K562 (cell line): ENCODE data around the gene TOX2. TPM values are rescaled to one million over a fixed set of nuclear protein-coding genes. Genes with fewer than 3 reads are reported as not detected.

Experiments used
- ATAC-seq: fragments of 200-7000 bp; cut with Tn5 transposase; 3 replicates; pipeline ENCODE4 v1.9.1; 2020; ENCODE audit warnings: moderate library complexity
- BruUV-seq: library from RNA; stranded (reverse); fragments of 400-500 nt; replicated peaks from 2 replicates; lab custom pipeline; 2021; lab: Mats Ljungman, UMichigan
- CTCF ChIA-PET: fragments of 300-600 bp; formaldehyde crosslinking; extraction: SDS; loops from one replicate; lab custom pipeline; 2021; ENCODE audit warnings: low intra/inter-chr PET ratio; lab: Yijun Ruan, JAX
- POLR2A ChIA-PET: fragments of 300-600, 350-650 bp; sonication (Branson Sonifier 250); formaldehyde crosslinking; extraction: SDS; loops from one replicate; lab custom pipeline; 2021; ENCODE audit warnings: antibody characterized with exemption, inconsistent platforms; lab: Yijun Ruan, JAX
- DNase-seq, 4 experiments: peaks; one replicate each; pipeline versions ENCODE4 v3.0.0 to v3.0.0-alpha.2; 2011 to 2018; ENCODE audit warnings: low spot score in 3 of 4, mixed read lengths in 3 of 4; ENCODE audit errors: extremely low read depth in 1 of 4
- FAIRE-seq: peaks from 2 replicates; lab custom pipeline; 2011; peaks lifted over from hg19 to GRCh38; lab: Jason Lieb, UNC
- H2AFZ ChIP-seq: 2 replicates; pipeline ENCODE4 v1.6.0; 2011; ENCODE audit warnings: low read depth, low read length, control low read depth, inconsistent platforms
- H3K27ac ChIP-seq: fragments of 200-600 bp; 3 replicates; pipeline ENCODE4 v1.8.0; 2011; ENCODE audit warnings: low read depth, mild to moderate bottlenecking, control low read depth, inconsistent platforms, low read length, moderate library complexity, mixed read lengths; ENCODE audit errors: extremely low read depth
- H3K27me3 ChIP-seq, 2 experiments: fragments of 300-600 bp in 1 of 2; 2 replicates in 1 of 2; 3 replicates in 1 of 2; pipeline versions ENCODE4 v1.6.0 to v1.8.0; 2011; ENCODE audit warnings: inconsistent platforms in 2 of 2, low read length in 2 of 2, mild to moderate bottlenecking in 1 of 2, mixed read lengths in 1 of 2, moderate library complexity in 1 of 2; ENCODE audit not compliant: control insufficient read depth in 2 of 2, insufficient read depth in 2 of 2
- H3K36me3 ChIP-seq: fragments of 300-600 bp; 3 replicates; pipeline ENCODE4 v1.8.0; 2011; ENCODE audit warnings: mild to moderate bottlenecking, low read length, inconsistent platforms; ENCODE audit not compliant: control insufficient read depth, insufficient read depth
- H3K4me1 ChIP-seq, 2 experiments: fragments of 200-600 bp in 1 of 2; replicated peaks in 1 of 2; 2 replicates in 1 of 2; 3 replicates in 1 of 2; pipeline versions ENCODE4 v1.5.1 to v1.8.0; 2011; ENCODE audit warnings: inconsistent platforms in 2 of 2, low read length in 2 of 2, mild to moderate bottlenecking in 1 of 2, mixed read lengths in 1 of 2, moderate library complexity in 1 of 2; ENCODE audit not compliant: control insufficient read depth in 2 of 2, insufficient read depth in 2 of 2
- H3K4me2 ChIP-seq: 2 replicates; pipeline ENCODE4 v1.6.1; 2011; ENCODE audit warnings: low read length, control low read depth, inconsistent platforms, mixed read lengths; ENCODE audit not compliant: insufficient read depth
- H3K4me3 ChIP-seq: fragments of 200-600 bp; sonication (generic), shearing (Covaris generic); 2 replicates; pipeline ENCODE4 v1.5.1; 2016; ENCODE audit warnings: control low read depth, inconsistent platforms
- H3K79me2 ChIP-seq: fragments of 200-600 bp; 3 replicates; pipeline ENCODE4 v1.8.0; 2011; ENCODE audit warnings: low read length, inconsistent platforms; ENCODE audit not compliant: control insufficient read depth, insufficient read depth
- H3K9ac ChIP-seq, 2 experiments: 2 replicates each; pipeline versions ENCODE4 v1.6.0 to v1.6.1; 2011; ENCODE audit warnings: low read depth in 2 of 2, low read length in 2 of 2, control low read depth in 1 of 2, inconsistent platforms in 1 of 2, mild to moderate bottlenecking in 1 of 2, mixed read lengths in 1 of 2; ENCODE audit not compliant: insufficient read depth in 1 of 2
- H3K9me1 ChIP-seq: one replicate; pipeline ENCODE4 v1.6.0; 2011; ENCODE audit warnings: inconsistent platforms, mild to moderate bottlenecking, low read length, moderate library complexity; ENCODE audit not compliant: control insufficient read depth, insufficient read depth
- H3K9me3 ChIP-seq: replicated peaks from 2 replicates; pipeline ENCODE4 v1.5.1; 2011; ENCODE audit warnings: low read depth, low read length, inconsistent platforms; ENCODE audit not compliant: control insufficient read depth, insufficient read depth
- H4K20me1 ChIP-seq: replicated peaks from 2 replicates; pipeline ENCODE4 v1.6.1; 2011; ENCODE audit warnings: low read length, inconsistent platforms, mixed read lengths; ENCODE audit not compliant: control insufficient read depth, insufficient read depth
- DDX20 ChIP-seq: fragments of 450-650 bp; IDR thresholded peaks from 2 replicates; pipeline ENCODE4 v1.6.1; 2016; ENCODE audit warnings: missing genetic modification characterization, low read depth, mild to moderate bottlenecking, missing compliant biosample characterization, moderate library complexity
- FOSL1 ChIP-seq: fragments of 200-800 bp; sonication (Bioruptor generic); conservative IDR thresholded peaks from 2 replicates; pipeline ENCODE4 v1.6.1; 2016; ENCODE audit warnings: missing genetic modification characterization, missing compliant biosample characterization
- MEIS2 ChIP-seq: fragments of 450-650 bp; IDR thresholded peaks from 2 replicates; pipeline ENCODE4 v1.6.1; 2014; ENCODE audit warnings: mild to moderate bottlenecking; ENCODE audit not compliant: partially characterized antibody
- RNF2 ChIP-seq: sonication (generic); IDR thresholded peaks from 2 replicates; pipeline ENCODE4 v1.6.1; 2016
- SNAPC5 ChIP-seq: fragments of 250-450 bp; sonication (Bioruptor Pico); IDR thresholded peaks from 2 replicates; pipeline ENCODE4 v1.8.0; 2021; ENCODE audit warnings: moderate library complexity, mild to moderate bottlenecking, inconsistent platforms
- ZBTB2 ChIP-seq: fragments of 450-650 bp; IDR thresholded peaks from 2 replicates; pipeline ENCODE4 v1.6.1; 2016; ENCODE audit warnings: antibody characterized with exemption
- ZBTB7A ChIP-seq: IDR thresholded peaks from 2 replicates; pipeline ENCODE4 v1.6.1; 2011; ENCODE audit warnings: low read depth, mild to moderate bottlenecking, low read length, moderate library complexity, borderline replicate concordance; ENCODE audit not compliant: control insufficient read depth
- ZHX1 ChIP-seq: fragments of 150-350 bp; conservative IDR thresholded peaks from 2 replicates; pipeline ENCODE4 v1.6.1; 2014; ENCODE audit warnings: low read length
- ZNF699 ChIP-seq: fragments of 250-450 bp; sonication (Bioruptor Pico); IDR thresholded peaks from 2 replicates; pipeline ENCODE4 v1.8.0; 2021; ENCODE audit warnings: mild to moderate bottlenecking, moderate library complexity; ENCODE audit not compliant: insufficient replicate concordance
- ZSCAN29 ChIP-seq: fragments of 450-650 bp; IDR thresholded peaks from 2 replicates; pipeline ENCODE4 v1.6.1; 2017
- WGBS: fragments of 100-300 bp; shearing (Covaris generic); methylation state at CpG from one replicate; pipeline ENCODE4 v1.1.6; 2016; ENCODE audit warnings: low coverage, mixed read lengths; ENCODE audit not compliant: insufficient coverage; ENCODE audit errors: missing lambda C conversion rate; 5-methylcytosine and 5-hydroxymethylcytosine counted together
- in situ Hi-C: fragments of 300-500 bp; cut with MboI; formaldehyde crosslinking; loops from 4 replicates; pipeline ENCODE4 v1.15.0; 2018; ENCODE audit warnings: inconsistent platforms, mixed read lengths
- intact Hi-C: fragments of 100-400 bp; cut with micrococcal nuclease; formaldehyde crosslinking; loops from 2 replicates; pipeline ENCODE4 v1.14.2; 2022
- polyA plus RNA-seq, 8 experiments: library from polyadenylated mRNA; depleted of rRNA in 4 of 8; stranded (reverse) in 5 of 8; unstranded in 3 of 8; fragments of >200 nt; fragmentation: Nextera tagmentation in 2 of 8; fragmentation: Illumina TruSeq in 1 of 8; extraction: Ambion mirVana in 2 of 8; extraction: Trizol in 1 of 8; gene quantifications; 2 replicates each; pipeline versions ENCODE4 v1.2.1 to v1.2.3, GENCODE V29; 2011 to 2014; ENCODE audit warnings: inconsistent platforms in 1 of 8, missing spikeins in 1 of 8
- total RNA-seq, 7 experiments: library from RNA; depleted of rRNA in 6 of 7; stranded (reverse); fragments of >200 nt in 6 of 7; fragmentation: Illumina TruSeq in 2 of 7; extraction: Trizol in 2 of 7; gene quantifications; 2 replicates each; pipeline versions ENCODE4 v1.2.1 to v1.2.3, GENCODE V29; 2011 to 2021; ENCODE audit warnings: low replicate concordance in 1 of 7
- TF ChIP-seq, protein P1 (sequence below): fragments of 250-450 bp; sonication (Bioruptor Pico); IDR thresholded peaks from 2 replicates; pipeline ENCODE4 v1.4.0; 2020; ENCODE audit warnings: mild to moderate bottlenecking, moderate library complexity
- TF ChIP-seq, protein P2 (sequence below): fragments of 450-650 bp; formaldehyde crosslinking; conservative IDR thresholded peaks from 2 replicates; pipeline ENCODE4 v1.4.0; 2022; ENCODE audit warnings: mild to moderate bottlenecking, missing genetic modification characterization

Gene TOX2
- total and polyA plus RNA-seq, 9 of the 15 experiments (the other 6 are each of a cell fraction or from before 2014, with no cell fraction given): not detected

- TF ChIP-seq DDX20 (tag) (no peak), ZBTB2 (no peak), SNAPC5 (no peak)
- TF ChIP-seq, protein P1, sequence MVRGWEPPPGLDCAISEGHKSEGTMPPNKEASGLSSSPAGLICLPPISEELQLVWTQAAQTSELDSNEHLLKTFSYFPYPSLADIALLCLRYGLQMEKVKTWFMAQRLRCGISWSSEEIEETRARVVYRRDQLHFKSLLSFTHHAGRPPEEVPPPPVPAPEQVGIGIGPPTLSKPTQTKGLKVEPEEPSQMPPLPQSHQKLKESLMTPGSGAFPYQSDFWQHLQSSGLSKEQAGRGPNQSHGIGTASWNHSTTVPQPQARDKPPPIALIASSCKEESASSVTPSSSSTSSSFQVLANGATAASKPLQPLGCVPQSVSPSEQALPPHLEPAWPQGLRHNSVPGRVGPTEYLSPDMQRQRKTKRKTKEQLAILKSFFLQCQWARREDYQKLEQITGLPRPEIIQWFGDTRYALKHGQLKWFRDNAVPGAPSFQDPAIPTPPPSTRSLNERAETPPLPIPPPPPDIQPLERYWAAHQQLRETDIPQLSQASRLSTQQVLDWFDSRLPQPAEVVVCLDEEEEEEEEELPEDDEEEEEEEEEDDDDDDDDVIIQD (CRISPR knock-in tag): no peak
Measured at GRCh38 chr20:43958626-43959025, 44.0 kb downstream of the TOX2 start (continued).

DNA sequence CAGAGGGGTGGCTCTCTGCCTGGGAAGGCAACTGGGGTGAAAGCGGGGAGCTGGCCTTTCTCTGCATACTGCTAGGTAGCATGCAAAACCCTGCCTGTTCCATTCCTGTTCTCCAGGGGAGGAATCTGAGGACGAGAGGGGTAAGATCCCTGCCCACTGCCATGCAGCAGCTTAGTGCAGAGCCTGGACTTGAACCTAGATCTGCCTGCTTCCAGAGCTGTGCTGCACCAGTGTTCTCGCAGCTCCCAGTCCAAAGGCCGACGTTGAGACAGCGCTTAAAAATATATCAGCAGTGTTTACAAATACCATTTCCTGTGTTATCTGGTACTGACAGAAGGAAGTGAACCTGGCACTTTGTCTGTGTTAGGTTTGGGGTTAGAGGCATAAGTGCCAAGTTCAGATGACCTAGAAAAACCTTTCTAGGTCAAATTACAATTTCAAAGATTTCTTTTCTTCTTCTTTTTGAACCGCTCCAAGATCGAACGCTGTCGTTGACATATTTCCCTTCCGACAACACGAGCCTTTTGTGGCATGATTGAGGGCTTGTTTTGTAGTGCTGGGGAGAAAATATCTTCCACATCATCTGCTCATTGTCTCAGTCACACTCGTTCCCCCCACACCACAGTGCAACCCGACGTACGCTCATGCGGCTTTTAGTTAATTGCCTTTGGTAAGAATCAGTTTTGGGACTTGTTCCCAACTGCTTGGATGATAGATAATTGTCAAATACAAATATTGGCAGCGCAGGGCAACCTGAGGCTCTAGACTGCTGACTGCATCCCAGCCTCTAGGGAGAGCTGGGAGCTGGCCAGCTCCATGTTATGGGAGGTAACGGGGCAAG is 44.6 kb downstream of the TOX2 start:
- H3K9ac ChIP-seq: no peak overlapping the region
- intact Hi-C loops: no loop called here
- no peaks in the 10 kb centered on the region for H3K9me1 ChIP-seq
- no peak overlapping the region; the same call in 1 of the 2 replicates for H3K4me2 ChIP-seq
- no peaks in the 10 kb centered on the region for H3K79me2 ChIP-seq
- no TSS peak for BruUV-seq
- in situ Hi-C loops: no loop called here
- peaks cover 3 to 52% of the 10 kb centered on the region in 2 experiments; a peak in 2 of 5 replicates for H3K27me3 ChIP-seq
- H4K20me1 ChIP-seq: no peaks in the 10 kb centered on the region
- H3K4me3 ChIP-seq: no peak overlapping the region
- 2% methylated on average over 19 of the region's 19 CpGs for WGBS
- peaks cover 0 to 13% of the 10 kb centered on the region in 2 experiments; a peak in 3 of 5 replicates for H3K4me1 ChIP-seq
- POLR2A ChIA-PET: no interaction called here
- H3K9me3 ChIP-seq: no peaks in the 10 kb centered on the region
- ATAC-seq: peak; percentile 68
- no peak overlapping the region for H3K27ac ChIP-seq
- no peak overlapping the region for H2AFZ ChIP-seq
- CTCF ChIA-PET: no interaction called here
- DNase-seq: peak in 1 of 4 experiments; percentile 8
- no peaks in the 10 kb centered on the region for H3K36me3 ChIP-seq
- peak; percentile 42 for FAIRE-seq
- TF ChIP-seq MEIS2: peak; percentile 50
- TF ChIP-seq, protein P2, sequence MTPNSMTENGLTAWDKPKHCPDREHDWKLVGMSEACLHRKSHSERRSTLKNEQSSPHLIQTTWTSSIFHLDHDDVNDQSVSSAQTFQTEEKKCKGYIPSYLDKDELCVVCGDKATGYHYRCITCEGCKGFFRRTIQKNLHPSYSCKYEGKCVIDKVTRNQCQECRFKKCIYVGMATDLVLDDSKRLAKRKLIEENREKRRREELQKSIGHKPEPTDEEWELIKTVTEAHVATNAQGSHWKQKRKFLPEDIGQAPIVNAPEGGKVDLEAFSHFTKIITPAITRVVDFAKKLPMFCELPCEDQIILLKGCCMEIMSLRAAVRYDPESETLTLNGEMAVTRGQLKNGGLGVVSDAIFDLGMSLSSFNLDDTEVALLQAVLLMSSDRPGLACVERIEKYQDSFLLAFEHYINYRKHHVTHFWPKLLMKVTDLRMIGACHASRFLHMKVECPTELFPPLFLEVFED (CRISPR knock-in tag): 0 out of 2 replicates have a peak, but pooled peaks have one; percentile 45
- no peak for TF ChIP-seq ZBTB7A
- TF ChIP-seq RNF2: peak; percentile 35; the same call in 1 of the 2 replicates
- peak; percentile 60 for TF ChIP-seq FOSL1 (tag)
- TF ChIP-seq ZNF699 (CRISPR knock-in tag): no peak
- TF ChIP-seq ZHX1: no peak
- TF ChIP-seq ZSCAN29: no peak
